Esophagus muscularis mucosa (tissue), 4 donors: ENCODE measurements around the gene RAB40B. TPM values are rescaled to one million over a fixed set of nuclear protein-coding genes. Genes with fewer than 3 reads are reported as not detected.

Experiments
- DNase-seq: peaks from one replicate; pipeline ENCODE4 v3.0.0-alpha.2; 2017; ENCODE audit errors: extremely low spot score
- H3K27ac ChIP-seq, 4 donors: fragments of 200-600 bp; sonication (generic); replicated peaks in 1 of 4; 1 replicate in 3 of 4; 2 replicates in 1 of 4; pipeline ENCODE4 v1.5.1; 2016 to 2019; ENCODE audit warnings: mild to moderate bottlenecking in 1 of 4
- H3K27me3 ChIP-seq, 4 donors: fragments of 200-600 bp; sonication (generic); one replicate each; pipeline versions ENCODE4 v1.5.1 to v1.6.0; 2016 to 2019
- H3K36me3 ChIP-seq, 4 donors: fragments of 200-600 bp; sonication (generic); one replicate each; pipeline ENCODE4 v1.5.1; 2016 to 2019
- H3K4me1 ChIP-seq, 4 donors: fragments of 200-600 bp; sonication (generic); one replicate each; pipeline ENCODE4 v1.5.1; 2016 to 2019
- H3K4me3 ChIP-seq, 4 donors: fragments of 200-600 bp; sonication (generic); 1 replicate in 2 of 4; 2 replicates in 2 of 4; pipeline ENCODE4 v1.5.1; 2016 to 2019; ENCODE audit warnings: mild to moderate bottlenecking in 4 of 4, moderate library complexity in 1 of 4
- H3K9me3 ChIP-seq, 4 donors: fragments of 200-600 bp; sonication (generic); 1 replicate in 3 of 4; 2 replicates in 1 of 4; pipeline ENCODE4 v1.5.1; 2016 to 2019
- CTCF ChIP-seq, 3 experiments: fragments of 200-600 bp in 2 of 3; fragments of 450-650 bp in 1 of 3; sonication (generic) in 2 of 3; IDR thresholded peaks; one replicate each; pipeline ENCODE4 v1.5.1; 2017 to 2019; ENCODE audit warnings: antibody characterized with exemption in 3 of 3, mild to moderate bottlenecking in 2 of 3, moderate library complexity in 1 of 3
- EP300 ChIP-seq: sonication (generic); formaldehyde crosslinking; IDR thresholded peaks from one replicate; pipeline ENCODE4 v1.6.1; 2017; ENCODE audit warnings: antibody characterized with exemption
- POLR2A ChIP-seq: fragments of 450-650 bp; IDR thresholded peaks from one replicate; pipeline ENCODE4 v1.6.1; 2017; ENCODE audit warnings: antibody characterized with exemption, moderate library complexity, mild to moderate bottlenecking, low read depth
- POLR2AphosphoS5 ChIP-seq, 2 donors: sonication (generic); formaldehyde crosslinking; IDR thresholded peaks; one replicate each; pipeline ENCODE4 v1.6.1; 2017; ENCODE audit warnings: antibody characterized with exemption in 2 of 2
- WGBS: methylation state at CpG from one replicate; pipeline ENCODE4 v1.1.5; 2018; 5-methylcytosine and 5-hydroxymethylcytosine counted together
- intact Hi-C: fragments of 100-400 bp; cut with DNase I; formaldehyde crosslinking; loops from one replicate; pipeline ENCODE4 v1.15.1; 2023
- total RNA-seq, 4 donors: library from RNA; depleted of rRNA; stranded (reverse); fragments of >200 nt; gene quantifications; one replicate each; pipeline versions ENCODE4 v1.1.0 to v1.2.1, GENCODE V29; 2016

Gene RAB40B
- total RNA-seq, 4 donors from 2014 or later: 6.2 to 24.3 (median 19.4) TPM

GRCh38 chr17:82683534-82683933 is 15.0 kb downstream of the RAB40B start:
- intact Hi-C loops: no loop called here
- Histone ChIP-seq H3K9me3 (peaks cover 0 to 8% (median 0%) of the 10 kb centered on the region in 4 donors), H3K4me3 (no peak overlapping the region), H3K4me1 (no peaks in the 10 kb centered on the region), H3K27me3 (no peaks in the 10 kb centered on the region), H3K27ac (no peak overlapping the region), H3K36me3 (peaks cover 0 to 9% (median 4%) of the 10 kb centered on the region in 4 donors)
- no peak for DNase-seq
- TF ChIP-seq EP300 (no peak), POLR2A (no peak), POLR2AphosphoS5 (IDR thresholded peaks at IDR 0.05) (no peak), CTCF (IDR thresholded peaks at IDR 0.05) (no peak)
- 84% methylated on average over 1 of the region's 1 CpG for WGBS

- Histone ChIP-seq H3K27ac (no peak overlapping the region), H3K9me3 (peaks cover 0 to 8% (median 0%) of the 10 kb centered on the region in 4 donors), H3K36me3 (peaks cover 0 to 9% (median 4%) of the 10 kb centered on the region in 4 donors), H3K4me3 (no peak overlapping the region), H3K4me1 (no peaks in the 10 kb centered on the region), H3K27me3 (no peaks in the 10 kb centered on the region)
- DNase-seq: no peak
- intact Hi-C loops: no loop called here
- WGBS: 96% methylated on average over 3 of the region's 3 CpGs
- TF ChIP-seq CTCF (IDR thresholded peaks at IDR 0.05) (no peak), EP300 (no peak), POLR2A (no peak), POLR2AphosphoS5 (IDR thresholded peaks at IDR 0.05) (no peak)
Measured at GRCh38 chr17:82681547-82681946, 17.0 kb downstream of the RAB40B start.

- no peak overlapping the region for H3K27ac ChIP-seq
- no peaks in the 10 kb centered on the region for H3K4me1 ChIP-seq
- peaks cover 0 to 6% (median 4%) of the 10 kb centered on the region in 4 donors for H3K36me3 ChIP-seq
- 89% methylated on average over 18 of the region's 28 CpGs for WGBS
- H3K4me3 ChIP-seq: no peak overlapping the region
- intact Hi-C loops: no loop called here
- H3K9me3 ChIP-seq: peaks cover 0 to 8% (median 0%) of the 10 kb centered on the region in 4 donors
- DNase-seq: no peak
- no peak for TF ChIP-seq CTCF (IDR thresholded peaks at IDR 0.05)
- no peak for TF ChIP-seq POLR2AphosphoS5 (IDR thresholded peaks at IDR 0.05)
- no peak for TF ChIP-seq POLR2A
- no peak for TF ChIP-seq EP300
- H3K27me3 ChIP-seq: no peaks in the 10 kb centered on the region
Measured at GRCh38 chr17:82679586-82680465, 18.7 kb downstream of the RAB40B start.

- intact Hi-C loops: no loop called here
- 94% methylated on average over 14 of the region's 14 CpGs for WGBS
- Histone ChIP-seq H3K4me1 (no peaks in the 10 kb centered on the region), H3K9me3 (peaks cover 0 to 8% (median 0%) of the 10 kb centered on the region in 4 donors), H3K27me3 (no peaks in the 10 kb centered on the region), H3K27ac (no peak overlapping the region), H3K36me3 (no peaks in the 10 kb centered on the region), H3K4me3 (no peak overlapping the region)
- no peak for TF ChIP-seq POLR2AphosphoS5 (IDR thresholded peaks at IDR 0.05)
- TF ChIP-seq EP300: no peak
- no peak for TF ChIP-seq CTCF (IDR thresholded peaks at IDR 0.05)
- no peak for TF ChIP-seq POLR2A
- DNase-seq: no peak
Measured at GRCh38 chr17:82678265-82678891, 20.1 kb downstream of the RAB40B start.
